ENCODE data around the gene CNFN. TPM values are rescaled to one million over a fixed set of nuclear protein-coding genes. Genes with fewer than 3 reads are reported as not detected.
A peak's percentile ranks its signal among the peaks of the same experiment; 100 is the strongest.
"Not testable (repeated sequence)": the region's sequence is repeated elsewhere in the genome, so short reads cannot be mapped to it uniquely, and the experiment has no call there.

The CNFN gene
- total and polyA plus RNA-seq, 8 donors: 0.32 to 4.2 (median 0.70) TPM; not detected in 1

DNA sequence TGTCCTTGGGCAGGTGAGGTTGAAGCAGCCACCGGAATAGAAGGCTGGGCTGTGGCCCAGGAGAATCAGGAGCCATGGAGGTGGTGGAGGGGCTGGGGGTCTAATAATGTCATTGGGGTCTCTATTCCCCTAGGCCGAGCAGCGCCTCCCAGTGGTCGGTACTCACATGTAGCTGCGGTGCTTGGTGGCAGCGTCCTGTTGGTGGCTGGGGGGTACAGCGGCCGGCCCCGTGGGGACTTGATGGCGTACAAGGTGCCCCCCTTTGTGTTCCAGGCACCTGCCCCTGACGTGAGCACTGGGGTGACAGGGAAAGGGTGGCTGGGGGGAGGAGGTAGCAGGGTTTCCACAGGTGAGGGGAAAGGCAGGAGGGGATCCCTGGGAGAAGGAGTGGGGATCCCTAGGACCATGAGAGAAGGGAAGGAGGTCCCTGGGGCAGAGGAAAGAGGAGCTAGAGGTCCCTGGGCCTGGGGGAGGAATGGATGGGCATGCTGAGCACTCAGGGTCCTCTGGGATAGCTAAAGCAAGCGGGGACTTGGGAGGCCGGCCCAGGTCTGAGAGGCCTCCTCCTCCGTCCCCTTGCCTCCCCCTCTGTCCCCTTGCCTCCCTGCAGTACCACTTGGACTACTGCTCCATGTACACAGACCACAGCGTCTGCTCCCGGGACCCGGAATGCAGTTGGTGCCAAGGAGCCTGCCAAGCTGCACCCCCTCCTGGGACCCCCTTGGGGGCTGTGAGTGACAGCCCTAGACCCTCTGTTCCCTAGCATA, 46.6 kb downstream of the CNFN start:
- DNase-seq: peak in 1 of 6 donors; percentile 50
- Histone ChIP-seq H3K27ac (no peak overlapping the region), H3K36me3 (no peaks in the 10 kb centered on the region), H3K9me3 (no peaks in the 10 kb centered on the region), H3K4me3 (no peak overlapping the region), H3K4me1 (no peaks in the 10 kb centered on the region), H3K27me3 (no peaks in the 10 kb centered on the region)
- TF ChIP-seq, protein P1, sequence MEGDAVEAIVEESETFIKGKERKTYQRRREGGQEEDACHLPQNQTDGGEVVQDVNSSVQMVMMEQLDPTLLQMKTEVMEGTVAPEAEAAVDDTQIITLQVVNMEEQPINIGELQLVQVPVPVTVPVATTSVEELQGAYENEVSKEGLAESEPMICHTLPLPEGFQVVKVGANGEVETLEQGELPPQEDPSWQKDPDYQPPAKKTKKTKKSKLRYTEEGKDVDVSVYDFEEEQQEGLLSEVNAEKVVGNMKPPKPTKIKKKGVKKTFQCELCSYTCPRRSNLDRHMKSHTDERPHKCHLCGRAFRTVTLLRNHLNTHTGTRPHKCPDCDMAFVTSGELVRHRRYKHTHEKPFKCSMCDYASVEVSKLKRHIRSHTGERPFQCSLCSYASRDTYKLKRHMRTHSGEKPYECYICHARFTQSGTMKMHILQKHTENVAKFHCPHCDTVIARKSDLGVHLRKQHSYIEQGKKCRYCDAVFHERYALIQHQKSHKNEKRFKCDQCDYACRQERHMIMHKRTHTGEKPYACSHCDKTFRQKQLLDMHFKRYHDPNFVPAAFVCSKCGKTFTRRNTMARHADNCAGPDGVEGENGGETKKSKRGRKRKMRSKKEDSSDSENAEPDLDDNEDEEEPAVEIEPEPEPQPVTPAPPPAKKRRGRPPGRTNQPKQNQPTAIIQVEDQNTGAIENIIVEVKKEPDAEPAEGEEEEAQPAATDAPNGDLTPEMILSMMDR (IDR thresholded peaks at IDR 0.05): no peak
- no peak for ATAC-seq
- intact Hi-C loops (cut with DNase I): no loop called here
- FAIRE-seq: no peak
- 87 to 89% methylated on average over 15 to 17 of the region's 17 CpGs for WGBS, 2 donors

DNA sequence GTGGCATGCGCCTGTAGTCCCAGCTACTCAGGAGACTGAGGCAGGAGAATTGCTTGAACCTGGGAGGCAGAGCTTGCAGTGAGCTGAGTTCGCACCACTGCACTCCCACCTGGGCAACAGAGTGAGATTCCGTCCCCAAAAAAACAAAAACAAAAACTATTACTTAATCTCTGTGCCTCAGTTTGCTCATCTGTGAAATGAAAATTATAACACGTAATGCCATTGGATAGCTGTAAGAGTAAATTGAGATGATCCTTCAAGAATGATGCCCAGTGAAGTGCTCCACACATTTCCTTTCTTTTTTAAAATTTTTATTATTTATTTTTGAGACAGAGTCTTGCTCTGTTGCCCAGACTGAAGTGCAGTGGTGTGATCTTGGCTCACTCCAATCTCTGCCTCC, 50.2 kb downstream of the CNFN start:
- H3K36me3 ChIP-seq; H3K9me3 ChIP-seq; DNase-seq; ATAC-seq; H3K27ac ChIP-seq; intact Hi-C loops (cut with DNase I); H3K4me1 ChIP-seq; H3K27me3 ChIP-seq; H3K4me3 ChIP-seq; FAIRE-seq: not testable (repeated sequence)
- 90 to 93% methylated on average over 4 of the region's 4 CpGs for WGBS, 2 donors

GRCh38 chr19:42339126-42339860, 50.8 kb downstream of the CNFN start:
- H3K9me3 ChIP-seq; H3K4me3 ChIP-seq; H3K36me3 ChIP-seq; DNase-seq; intact Hi-C loops (cut with DNase I); H3K27me3 ChIP-seq; FAIRE-seq; ATAC-seq; H3K4me1 ChIP-seq; H3K27ac ChIP-seq: not testable (repeated sequence)
- 82 to 87% methylated on average over 7 of the region's 7 CpGs for WGBS, 2 donors

Small RNA genes lying within 50 kb of the gene (microRNA-seq; reads per million reads assigned to microRNA genes)
- gene MIR8077: 0 reads per million in 2 donors

Other genes with a start within 250 kb of the CNFN start
- 10 to 100 TPM in 5 of 6 donors, 1 to 10 TPM in 1; 9.7 to 17.8 (median 12.8) TPM for gene DEDD2, start 172.6 kb downstream of the CNFN start, total RNA-seq
- gene DEDD2, start 172.6 kb downstream of the CNFN start, polyA plus RNA-seq: 10 to 100 TPM; 22.3 to 25.4 TPM
- 1 to 10 TPM; 5.0 to 7.5 (median 6.2) TPM for gene ZNF526, start 170.0 kb downstream of the CNFN start, total RNA-seq
- gene ZNF526, start 170.0 kb downstream of the CNFN start, polyA plus RNA-seq: 1 to 10 TPM; 2.4 to 3.9 TPM
- gene GSK3A, start 147.7 kb downstream of the CNFN start, total RNA-seq: 10 to 100 TPM in 5 of 6 donors, 1 to 10 TPM in 1; 9.9 to 19.4 (median 14.5) TPM
- 10 to 100 TPM; 25.7 to 27.6 TPM for gene GSK3A, start 147.7 kb downstream of the CNFN start, polyA plus RNA-seq
- gene ERF, start 135.2 kb downstream of the CNFN start, total RNA-seq: 10 to 100 TPM; 20.5 to 29.2 (median 22.2) TPM
- 10 to 100 TPM; 36.6 to 48.5 TPM for gene ERF, start 135.2 kb downstream of the CNFN start, polyA plus RNA-seq
- 10 to 100 TPM; 27.7 to 37.6 (median 32.0) TPM for gene CIC, start 121.0 kb downstream of the CNFN start, total RNA-seq
- 10 to 100 TPM; 47.1 to 65.0 TPM for gene CIC, start 121.0 kb downstream of the CNFN start, polyA plus RNA-seq
- gene PRR19, start 88.2 kb downstream of the CNFN start, total RNA-seq: under 1 TPM; 0.12 to 0.69 (median 0.34) TPM
- under 1 TPM; 0.34 to 0.99 TPM for gene PRR19, start 88.2 kb downstream of the CNFN start, polyA plus RNA-seq
- 10 to 100 TPM in 4 of 6 donors, 1 to 10 TPM in 2; 6.2 to 19.8 (median 10.2) TPM for gene PAFAH1B3, start 87.7 kb downstream of the CNFN start, total RNA-seq
- gene PAFAH1B3, start 87.7 kb downstream of the CNFN start, polyA plus RNA-seq: 10 to 100 TPM; 18.2 to 24.3 TPM
- 1 to 10 TPM in 2 of 6 donors, under 1 TPM in 4; 0.46 to 1.5 (median 0.94) TPM for gene TMEM145, start 77.0 kb downstream of the CNFN start, total RNA-seq
- 1 to 10 TPM; 2.2 to 8.2 TPM for gene TMEM145, start 77.0 kb downstream of the CNFN start, polyA plus RNA-seq
- 10 to 100 TPM in 2 of 6 donors, 1 to 10 TPM in 4; 7.3 to 15.9 (median 9.0) TPM for gene MEGF8, start 64.7 kb downstream of the CNFN start, total RNA-seq
- 10 to 100 TPM in 1 of 2 donors, 1 to 10 TPM in 1; 8.8 to 14.4 TPM for gene MEGF8, start 64.7 kb downstream of the CNFN start, polyA plus RNA-seq
- gene LIPE, start 37.1 kb upstream of the CNFN start, total RNA-seq: 10 to 100 TPM in 1 of 6 donors, 1 to 10 TPM in 5; 1.6 to 14.4 (median 4.0) TPM
- gene LIPE, start 37.1 kb upstream of the CNFN start, polyA plus RNA-seq: 10 to 100 TPM in 1 of 2 donors, 1 to 10 TPM in 1; 6.4 to 38.3 TPM
- 10 to 100 TPM in 4 of 6 donors, 1 to 10 TPM in 2; 5.1 to 42.1 (median 11.8) TPM for gene CXCL17, start 52.6 kb upstream of the CNFN start, total RNA-seq
- gene CXCL17, start 52.6 kb upstream of the CNFN start, polyA plus RNA-seq: 1 to 10 TPM; 4.3 to 4.7 TPM
- 1 to 10 TPM; 1.3 to 7.0 (median 1.7) TPM for gene CEACAM1, start 138.2 kb upstream of the CNFN start, total RNA-seq
- gene CEACAM1, start 138.2 kb upstream of the CNFN start, polyA plus RNA-seq: 1 to 10 TPM; 2.1 to 7.2 TPM
- gene CEACAM8, start 204.6 kb upstream of the CNFN start, total RNA-seq: not detected
- gene CEACAM8, start 204.6 kb upstream of the CNFN start, polyA plus RNA-seq: not detected

Data from pancreas (tissue), 10 donors.